IMR-90 (cell line): ENCODE measurements around the gene RETREG1. TPM values are rescaled to one million over a fixed set of nuclear protein-coding genes. Genes with fewer than 3 reads are reported as not detected.

Experiments used
- ATAC-seq: fragments of 200-7000 bp; cut with Tn5 transposase; 2 replicates; pipeline ENCODE4 v1.9.1; 2020; ENCODE audit warnings: low read depth, mild to moderate bottlenecking, moderate library complexity
- BruUV-seq: library from RNA; stranded (reverse); fragments of 400-500 nt; replicated peaks from 2 replicates; lab custom pipeline; 2021; lab: Mats Ljungman, UMichigan
- CTCF ChIA-PET: fragments of 300-600 bp; formaldehyde crosslinking; extraction: SDS; loops from one replicate; lab custom pipeline; 2021; ENCODE audit warnings: antibody characterized with exemption; lab: Yijun Ruan, JAX
- POLR2A ChIA-PET: fragments of 300-600 bp; sonication (Branson Sonifier 250); formaldehyde crosslinking; loops from one replicate; lab custom pipeline; 2022; ENCODE audit warnings: antibody characterized with exemption; ENCODE audit not compliant: unreplicated experiment; lab: Charles Lee
- DNase-seq: peaks from one replicate; pipeline ENCODE4 v3.0.0; 2013
- H2AFZ ChIP-seq: replicated peaks from 2 replicates; pipeline ENCODE3; 2013; ENCODE audit warnings: low read length, mild to moderate bottlenecking; ENCODE audit not compliant: poor library complexity
- H2AK5ac ChIP-seq: 2 replicates; pipeline ENCODE4 v1.6.1; 2013; ENCODE audit warnings: low read depth, low read length, inconsistent platforms
- H2AK9ac ChIP-seq: replicated peaks from 2 replicates; pipeline ENCODE3; 2013; ENCODE audit warnings: mild to moderate bottlenecking, low read depth, low read length, moderate library complexity; ENCODE audit not compliant: poor library complexity
- H2BK120ac ChIP-seq: 2 replicates; pipeline ENCODE4 v1.6.1; 2013; ENCODE audit warnings: low read depth, low read length, inconsistent platforms
- H2BK15ac ChIP-seq: 3 replicates; pipeline ENCODE4 v1.6.1; 2013; ENCODE audit warnings: low read depth, low read length, inconsistent platforms
- H2BK20ac ChIP-seq: 2 replicates; pipeline ENCODE4 v1.6.1; 2013; ENCODE audit warnings: low read depth, mild to moderate bottlenecking, inconsistent platforms, low read length, moderate library complexity
- H2BK5ac ChIP-seq: 2 replicates; pipeline ENCODE4 v1.6.1; 2013; ENCODE audit warnings: mild to moderate bottlenecking, low read depth, low read length, inconsistent platforms; ENCODE audit not compliant: poor library complexity, severe bottlenecking
- H3K14ac ChIP-seq: replicated peaks from 2 replicates; pipeline ENCODE4 v1.6.1; 2013; ENCODE audit warnings: low read depth, low read length, inconsistent platforms
- H3K18ac ChIP-seq: 2 replicates; pipeline ENCODE4 v1.6.1; 2013; ENCODE audit warnings: low read depth, low read length, control low read depth
- H3K23ac ChIP-seq: 2 replicates; pipeline ENCODE4 v1.6.1; 2013; ENCODE audit warnings: low read depth, low read length, inconsistent platforms
- H3K27ac ChIP-seq: 2 replicates; pipeline ENCODE4 v1.5.1; 2013; ENCODE audit warnings: mild to moderate bottlenecking, control low read depth, low read length; ENCODE audit not compliant: insufficient read depth
- H3K27me3 ChIP-seq: 2 replicates; pipeline ENCODE4 v1.6.1; 2013; ENCODE audit warnings: low read length; ENCODE audit not compliant: control insufficient read depth, insufficient read depth
- H3K36me3 ChIP-seq: 2 replicates; pipeline ENCODE4 v1.6.1; 2013; ENCODE audit warnings: low read length, mixed read lengths; ENCODE audit not compliant: control insufficient read depth, insufficient read depth
- H3K4ac ChIP-seq: 2 replicates; pipeline ENCODE4 v1.6.1; 2013; ENCODE audit warnings: low read depth, low read length, inconsistent platforms
- H3K4me1 ChIP-seq: 2 replicates; pipeline ENCODE4 v1.6.1; 2013; ENCODE audit warnings: low read length, mixed read lengths; ENCODE audit not compliant: control insufficient read depth, insufficient read depth
- H3K4me2 ChIP-seq: 2 replicates; pipeline ENCODE4 v1.6.1; 2013; ENCODE audit warnings: low read depth, mild to moderate bottlenecking, control low read depth, low read length, moderate library complexity
- H3K4me3 ChIP-seq: 2 replicates; pipeline ENCODE4 v1.5.1; 2013; ENCODE audit warnings: low read depth, mild to moderate bottlenecking, control low read depth, low read length, moderate library complexity; ENCODE audit not compliant: insufficient read depth
- H3K56ac ChIP-seq: 2 replicates; pipeline ENCODE4 v1.6.1; 2013; ENCODE audit warnings: low read length, inconsistent platforms; ENCODE audit not compliant: insufficient read depth; ENCODE audit errors: extremely low read depth
- H3K79me1 ChIP-seq, 2 experiments: 2 replicates each; pipeline ENCODE4 v1.6.1; 2013; ENCODE audit warnings: low read length in 2 of 2, inconsistent platforms in 1 of 2, low read depth in 1 of 2
- H3K9ac ChIP-seq: 2 replicates; pipeline ENCODE4 v1.6.1; 2013; ENCODE audit warnings: low read depth, low read length, control low read depth
- H3K9me1 ChIP-seq: 2 replicates; pipeline ENCODE4 v1.6.1; 2013; ENCODE audit warnings: low read length, inconsistent platforms; ENCODE audit not compliant: insufficient read depth
- H3K9me3 ChIP-seq: 2 replicates; pipeline ENCODE4 v1.6.1; 2013; ENCODE audit warnings: low read length; ENCODE audit not compliant: control insufficient read depth, insufficient read depth
- H4K20me1 ChIP-seq: 2 replicates; pipeline ENCODE4 v1.6.1; 2013; ENCODE audit warnings: low read length, inconsistent platforms; ENCODE audit not compliant: insufficient read depth
- H4K5ac ChIP-seq: 2 replicates; pipeline ENCODE4 v1.6.1; 2013; ENCODE audit warnings: mild to moderate bottlenecking, low read depth, low read length, control low read depth
- H4K8ac ChIP-seq, 2 experiments: 2 replicates each; pipeline ENCODE4 v1.6.1; 2013; ENCODE audit warnings: low read depth in 2 of 2, low read length in 2 of 2, control low read depth in 1 of 2, inconsistent platforms in 1 of 2
- H4K91ac ChIP-seq: 2 replicates; pipeline ENCODE4 v1.6.1; 2013; ENCODE audit warnings: low read depth, low read length, inconsistent platforms; ENCODE audit not compliant: insufficient read depth
- BHLHE40 ChIP-seq: fragments of 150-350 bp; IDR thresholded peaks from 2 replicates; pipeline ENCODE4 v1.6.1; 2016; ENCODE audit warnings: mild to moderate bottlenecking, low read depth, low read length
- CEBPB ChIP-seq: IDR thresholded peaks from 2 replicates; pipeline ENCODE4 v1.6.1; 2012; ENCODE audit warnings: low read depth, low read length, improper control_type of control experiment
- CHD1 ChIP-seq: IDR thresholded peaks from 2 replicates; pipeline ENCODE4 v1.6.1; 2012; ENCODE audit warnings: low read depth, low read length, improper control_type of control experiment
- MAFK ChIP-seq: IDR thresholded peaks from 2 replicates; pipeline ENCODE4 v1.6.1; 2012; ENCODE audit warnings: low read depth, low read length, improper control_type of control experiment
- MXI1 ChIP-seq: IDR thresholded peaks from 2 replicates; pipeline ENCODE4 v1.6.1; 2012; ENCODE audit warnings: low read depth, mild to moderate bottlenecking, low read length, moderate library complexity, borderline replicate concordance
- NFE2L2 ChIP-seq: fragments of 150-350 bp; IDR thresholded peaks from 2 replicates; pipeline ENCODE4 v1.6.1; 2016; ENCODE audit warnings: low read depth, mild to moderate bottlenecking, low read length
- POLR2A ChIP-seq: IDR thresholded peaks from 2 replicates; pipeline ENCODE4 v1.6.1; 2012; ENCODE audit warnings: mild to moderate bottlenecking, low read depth, low read length
- RAD21 ChIP-seq: IDR thresholded peaks from 2 replicates; pipeline ENCODE4 v1.6.1; 2012; ENCODE audit warnings: low read length, improper control_type of control experiment
- RCOR1 ChIP-seq: IDR thresholded peaks from 2 replicates; pipeline ENCODE4 v1.6.1; 2012; ENCODE audit warnings: mild to moderate bottlenecking, low read length, improper control_type of control experiment; ENCODE audit not compliant: insufficient replicate concordance
- RFX5 ChIP-seq: IDR thresholded peaks from 2 replicates; pipeline ENCODE4 v1.8.0; 2012; ENCODE audit warnings: low read depth, mild to moderate bottlenecking, low read length, moderate library complexity
- USF2 ChIP-seq: fragments of 150-350 bp; IDR thresholded peaks from 2 replicates; pipeline ENCODE4 v1.6.1; 2017; ENCODE audit warnings: mild to moderate bottlenecking, antibody characterized with exemption, low read length, low read depth
- WGBS, 2 experiments: methylation state at CpG; one replicate each; pipeline versions ENCODE4 v1.1.5 to v1.1.7; 2013; ENCODE audit warnings: missing lambda C conversion rate in 2 of 2; ENCODE audit not compliant: insufficient read length in 1 of 2; ENCODE audit errors: extremely low coverage in 2 of 2; 5-methylcytosine and 5-hydroxymethylcytosine counted together
- dilution Hi-C: fragments of 300-500 bp; cut with HindIII; formaldehyde crosslinking; loops from one replicate; pipeline ENCODE4 v1.14.3; 2018; ENCODE audit warnings: low sequenced_read_pairs; ENCODE audit not compliant: unreplicated experiment
- in situ Hi-C: fragments of 300-500 bp; cut with MboI; formaldehyde crosslinking; loops from 3 replicates; pipeline ENCODE4 v1.14.3; 2019; ENCODE audit warnings: low sequenced_read_pairs, inconsistent platforms, mixed read lengths
- intact Hi-C: fragments of 100-400 bp; cut with micrococcal nuclease; formaldehyde crosslinking; loops from 2 replicates; pipeline ENCODE4 v1.10.0; 2022
- polyA plus RNA-seq, 3 experiments: library from polyadenylated mRNA; depleted of rRNA; stranded (reverse); fragments of >200 nt; gene quantifications; 2 replicates each; pipeline ENCODE4 v1.2.3, GENCODE V29; 2012; ENCODE audit warnings: low replicate concordance in 1 of 3
- total RNA-seq: library from RNA; depleted of rRNA; stranded (reverse); fragments of >200 nt; gene quantifications from 2 replicates; pipeline ENCODE4 v1.2.3, GENCODE V29; 2012
- TF ChIP-seq, protein P1 (sequence below): conservative IDR thresholded peaks from 2 replicates; pipeline ENCODE4 v1.5.1; 2012; ENCODE audit warnings: mild to moderate bottlenecking, low read depth, low read length, improper control_type of control experiment

The RETREG1 gene
- total and polyA plus RNA-seq, 2 of the 4 experiments (the other 2 are of a cell fraction): not detected

DNA sequence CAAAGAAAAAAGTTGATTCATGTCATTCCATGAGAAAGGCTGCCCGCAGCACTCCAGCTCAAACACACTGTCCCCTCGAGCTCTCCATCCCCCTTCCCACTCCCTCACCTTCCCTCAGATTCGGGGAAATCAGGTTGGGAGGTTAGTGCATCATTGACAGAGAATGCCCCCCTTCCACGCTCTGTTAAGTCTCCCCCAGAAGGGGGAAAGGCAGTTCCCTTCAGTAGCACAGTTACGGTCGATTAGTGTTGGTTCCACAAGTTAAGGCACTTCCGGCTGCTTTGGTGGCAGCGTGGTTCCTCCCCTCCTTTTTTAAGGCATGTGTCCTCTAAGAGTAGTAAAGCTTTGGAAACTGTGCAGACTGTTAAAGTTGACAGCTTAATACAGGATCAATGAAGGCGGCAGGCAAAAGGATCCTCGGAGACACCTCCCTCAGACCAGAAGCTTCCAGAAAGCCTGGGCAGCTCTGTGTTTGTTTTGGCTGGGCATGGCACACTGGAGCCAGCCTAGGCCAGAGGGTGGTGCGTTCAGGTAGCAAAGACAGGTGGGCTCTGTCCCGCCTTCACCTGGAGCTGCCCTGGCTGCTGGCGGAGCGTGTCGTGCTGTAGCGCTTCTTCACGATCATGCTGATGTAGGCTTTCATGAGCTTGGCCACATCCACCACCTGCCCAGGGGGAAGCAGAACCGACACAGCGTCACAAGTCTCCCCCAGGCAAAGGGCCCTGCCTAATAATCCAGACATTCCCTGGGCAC lies 49.5 kb upstream of the RETREG1 start (continued):
- TF ChIP-seq, protein P1, sequence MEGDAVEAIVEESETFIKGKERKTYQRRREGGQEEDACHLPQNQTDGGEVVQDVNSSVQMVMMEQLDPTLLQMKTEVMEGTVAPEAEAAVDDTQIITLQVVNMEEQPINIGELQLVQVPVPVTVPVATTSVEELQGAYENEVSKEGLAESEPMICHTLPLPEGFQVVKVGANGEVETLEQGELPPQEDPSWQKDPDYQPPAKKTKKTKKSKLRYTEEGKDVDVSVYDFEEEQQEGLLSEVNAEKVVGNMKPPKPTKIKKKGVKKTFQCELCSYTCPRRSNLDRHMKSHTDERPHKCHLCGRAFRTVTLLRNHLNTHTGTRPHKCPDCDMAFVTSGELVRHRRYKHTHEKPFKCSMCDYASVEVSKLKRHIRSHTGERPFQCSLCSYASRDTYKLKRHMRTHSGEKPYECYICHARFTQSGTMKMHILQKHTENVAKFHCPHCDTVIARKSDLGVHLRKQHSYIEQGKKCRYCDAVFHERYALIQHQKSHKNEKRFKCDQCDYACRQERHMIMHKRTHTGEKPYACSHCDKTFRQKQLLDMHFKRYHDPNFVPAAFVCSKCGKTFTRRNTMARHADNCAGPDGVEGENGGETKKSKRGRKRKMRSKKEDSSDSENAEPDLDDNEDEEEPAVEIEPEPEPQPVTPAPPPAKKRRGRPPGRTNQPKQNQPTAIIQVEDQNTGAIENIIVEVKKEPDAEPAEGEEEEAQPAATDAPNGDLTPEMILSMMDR: no peak
- TF ChIP-seq CHD1: no peak

GRCh38 chr5:16665601-16666000 lies 48.8 kb upstream of the RETREG1 start:
- H4K8ac ChIP-seq: no peak overlapping the region
- H3K9me1 ChIP-seq: peaks cover 13% of the 10 kb centered on the region
- no peak overlapping the region for H3K14ac ChIP-seq
- no peak overlapping the region for H3K56ac ChIP-seq
- intact Hi-C loops: loop anchor here (5.0 to 10.0 kb wide), 2 partner anchors 203 to 501 kb away; no protein-coding TSS in a partner anchor
- H2AK5ac ChIP-seq: no peak overlapping the region
- no peaks in the 10 kb centered on the region for H3K27me3 ChIP-seq
- H2BK15ac ChIP-seq: no peak overlapping the region
- no peak overlapping the region for H3K4me2 ChIP-seq
- in situ Hi-C loops: loop anchor here (10.0 kb wide), 1 partner anchor 181 kb away; no protein-coding TSS in a partner anchor
- H3K27ac ChIP-seq: no peak overlapping the region
- H2AFZ ChIP-seq: no peak overlapping the region
- DNase-seq: peak; percentile 50
- H3K4me3 ChIP-seq: no peak overlapping the region
- H4K5ac ChIP-seq: no peak overlapping the region
- no peak overlapping the region for H4K91ac ChIP-seq
- H3K18ac ChIP-seq: no peak overlapping the region
- TSS peak; percentile 93 for BruUV-seq
- no peaks in the 10 kb centered on the region for H3K9me3 ChIP-seq
- H3K23ac ChIP-seq: no peak overlapping the region
- H2AK9ac ChIP-seq: no peak overlapping the region
- H4K20me1 ChIP-seq: peaks cover 45% of the 10 kb centered on the region
- no CpG with 5 or more reads among the region's 3 CpGs for WGBS, 2 experiments
- peaks cover 12% of the 10 kb centered on the region for H3K4me1 ChIP-seq
- no peak overlapping the region for H3K9ac ChIP-seq
- dilution Hi-C loops: no loop called here
- peaks cover 22 to 42% of the 10 kb centered on the region in 2 experiments for H3K79me1 ChIP-seq
- no peak overlapping the region for H2BK20ac ChIP-seq
- H3K4ac ChIP-seq: no peak overlapping the region
- ATAC-seq: no peak; the same call in 1 of the 2 replicates
- ChIA-PET CTCF (no interaction called here), POLR2A (no interaction called here)
- H3K36me3 ChIP-seq: peaks cover 52% of the 10 kb centered on the region
- no peak overlapping the region for H2BK5ac ChIP-seq
- H2BK120ac ChIP-seq: no peak overlapping the region
- TF ChIP-seq RCOR1 (no peak), NFE2L2 (no peak), RAD21 (no peak), BHLHE40 (no peak), MAFK (no peak), POLR2A (no peak), CEBPB (no peak), MXI1 (no peak), USF2 (no peak), RFX5 (no peak)
- TF ChIP-seq, protein P1: no peak
